H9 (cell line): Measurements from ENCODE around the gene MAN1A1. TPM values are rescaled to one million over a fixed set of nuclear protein-coding genes. Genes with fewer than 3 reads are reported as not detected.

Experiments
- DNase-seq: peaks from one replicate; pipeline ENCODE4 v3.0.0-alpha.2; 2017
- H2AFZ ChIP-seq: one replicate; pipeline ENCODE4 v1.6.1; 2013; ENCODE audit warnings: mild to moderate bottlenecking, low read length, control low read depth, moderate library complexity
- H2AK5ac ChIP-seq: 2 replicates; pipeline ENCODE4 v1.6.1; 2013; ENCODE audit warnings: low read length, control low read depth, mixed read lengths; ENCODE audit not compliant: insufficient read length
- H2BK120ac ChIP-seq: one replicate; pipeline ENCODE4 v1.6.1; 2013; ENCODE audit warnings: low read depth, mild to moderate bottlenecking, low read length, control low read depth, inconsistent platforms; ENCODE audit not compliant: poor library complexity, severe bottlenecking
- H2BK12ac ChIP-seq: 2 replicates; pipeline ENCODE4 v1.6.1; 2013; ENCODE audit warnings: low read length, control low read depth, mixed read lengths, low read depth; ENCODE audit not compliant: insufficient read length
- H2BK15ac ChIP-seq: 2 replicates; pipeline ENCODE4 v1.6.1; 2013; ENCODE audit warnings: low read depth, low read length, control low read depth
- H2BK20ac ChIP-seq: one replicate; pipeline ENCODE4 v1.6.1; 2013; ENCODE audit warnings: low read depth, mild to moderate bottlenecking, low read length, control low read depth, inconsistent platforms; ENCODE audit not compliant: poor library complexity, severe bottlenecking
- H2BK5ac ChIP-seq: 2 replicates; pipeline ENCODE4 v1.6.1; 2013; ENCODE audit warnings: low read length, control low read depth, mixed read lengths; ENCODE audit not compliant: insufficient read length
- H3K14ac ChIP-seq: 2 replicates; pipeline ENCODE4 v1.6.1; 2013; ENCODE audit warnings: low read length, control low read depth; ENCODE audit not compliant: insufficient read depth
- H3K18ac ChIP-seq: 2 replicates; pipeline ENCODE4 v1.6.1; 2013; ENCODE audit warnings: low read depth, mild to moderate bottlenecking, mixed read lengths, low read length, control low read depth; ENCODE audit not compliant: insufficient read length
- H3K23ac ChIP-seq: 2 replicates; pipeline ENCODE4 v1.6.1; 2013; ENCODE audit warnings: low read length, control low read depth, mixed read lengths, low read depth; ENCODE audit not compliant: insufficient read length
- H3K23me2 ChIP-seq: 2 replicates; pipeline ENCODE4 v1.6.1; 2013; ENCODE audit warnings: low read depth, mild to moderate bottlenecking, mixed read lengths, low read length, control low read depth; ENCODE audit not compliant: insufficient read length, poor library complexity, severe bottlenecking
- H3K27ac ChIP-seq: 2 replicates; pipeline ENCODE4 v1.5.1; 2013; ENCODE audit warnings: low read length, control low read depth, mixed read lengths, low read depth; ENCODE audit not compliant: insufficient read length
- H3K27me3 ChIP-seq: 2 replicates; pipeline ENCODE4 v1.6.1; 2013; ENCODE audit warnings: low read length, control low read depth, inconsistent platforms; ENCODE audit not compliant: insufficient read depth
- H3K4ac ChIP-seq: 2 replicates; pipeline ENCODE4 v1.6.1; 2013; ENCODE audit warnings: low read depth, mild to moderate bottlenecking, control low read depth, inconsistent platforms, low read length, moderate library complexity
- H3K4me1 ChIP-seq: 2 replicates; pipeline ENCODE4 v1.6.1; 2013; ENCODE audit warnings: low read length, control low read depth, inconsistent platforms; ENCODE audit not compliant: insufficient read depth
- H3K4me2 ChIP-seq: 2 replicates; pipeline ENCODE4 v1.6.1; 2013; ENCODE audit warnings: low read length, control low read depth, mixed read lengths; ENCODE audit not compliant: insufficient read length, insufficient read depth
- H3K56ac ChIP-seq: 2 replicates; pipeline ENCODE4 v1.6.1; 2013; ENCODE audit warnings: low read depth, mild to moderate bottlenecking, mixed read lengths, low read length, control low read depth; ENCODE audit not compliant: insufficient read length
- H3K79me1 ChIP-seq: 2 replicates; pipeline ENCODE4 v1.6.1; 2013; ENCODE audit warnings: low read depth, mild to moderate bottlenecking, moderate library complexity, low read length, control low read depth, inconsistent platforms; ENCODE audit not compliant: insufficient read depth, poor library complexity, severe bottlenecking
- H3K79me2 ChIP-seq: 2 replicates; pipeline ENCODE4 v1.6.1; 2013; ENCODE audit warnings: low read length, control low read depth, inconsistent platforms; ENCODE audit not compliant: insufficient read depth
- H3K9ac ChIP-seq: 2 replicates; pipeline ENCODE4 v1.6.1; 2013; ENCODE audit warnings: low read length, control low read depth, mixed read lengths; ENCODE audit not compliant: insufficient read length; ENCODE audit errors: extremely low read depth
- H3K9me3 ChIP-seq: one replicate; pipeline ENCODE4 v1.6.1; 2013; ENCODE audit warnings: low read depth, low read length, inconsistent platforms; ENCODE audit not compliant: control insufficient read depth
- H3T11ph ChIP-seq: one replicate; pipeline ENCODE4 v1.6.1; 2013; ENCODE audit warnings: mild to moderate bottlenecking, low read length, control low read depth, inconsistent platforms
- H4K20me1 ChIP-seq: one replicate; pipeline ENCODE4 v1.6.1; 2013; ENCODE audit not compliant: control insufficient read depth, insufficient read length, insufficient read depth
- H4K5ac ChIP-seq: 2 replicates; pipeline ENCODE4 v1.6.1; 2013; ENCODE audit warnings: low read depth, mild to moderate bottlenecking, mixed read lengths, low read length, control low read depth; ENCODE audit not compliant: insufficient read length
- H4K8ac ChIP-seq: replicated peaks from 2 replicates; pipeline ENCODE4 v1.6.1; 2013; ENCODE audit warnings: low read length, control low read depth, mixed read lengths, low read depth; ENCODE audit not compliant: insufficient read length
- H4K91ac ChIP-seq: 2 replicates; pipeline ENCODE4 v1.6.1; 2013; ENCODE audit warnings: low read depth, mild to moderate bottlenecking, moderate library complexity, mixed read lengths, low read length, control low read depth; ENCODE audit not compliant: insufficient read length
- H3K27ac Mint-ChIP-seq, 3 experiments: 2 replicates in 2 of 3; 3 replicates in 1 of 3; pipeline ENCODE4 v1.8.0; 2020 to 2021; ENCODE audit warnings: mixed read lengths in 3 of 3, mild to moderate bottlenecking in 1 of 3, moderate library complexity in 1 of 3
- H3K27me3 Mint-ChIP-seq: 2 replicates; pipeline ENCODE4 v1.8.0; 2021; ENCODE audit warnings: low read depth, mild to moderate bottlenecking, moderate library complexity, mixed read lengths
- H3K36me3 Mint-ChIP-seq, 3 experiments: 2 replicates in 2 of 3; 3 replicates in 1 of 3; pipeline ENCODE4 v1.8.0; 2020 to 2021; ENCODE audit warnings: low read depth in 3 of 3, mixed read lengths in 3 of 3; ENCODE audit not compliant: insufficient read depth in 1 of 3
- H3K4me1 Mint-ChIP-seq, 2 experiments: 2 replicates each; pipeline ENCODE4 v1.8.0; 2020; ENCODE audit warnings: mixed read lengths in 2 of 2
- H3K4me3 Mint-ChIP-seq, 2 experiments: 2 replicates in 1 of 2; 3 replicates in 1 of 2; pipeline ENCODE4 v1.8.0; 2020 to 2021; ENCODE audit warnings: mild to moderate bottlenecking in 2 of 2, mixed read lengths in 2 of 2, moderate library complexity in 1 of 2
- H3K9me3 Mint-ChIP-seq, 2 experiments: 2 replicates in 1 of 2; 3 replicates in 1 of 2; pipeline ENCODE4 v1.8.0; 2020; ENCODE audit warnings: mild to moderate bottlenecking in 2 of 2, mixed read lengths in 2 of 2, moderate library complexity in 1 of 2
- WGBS: extraction: QIAGEN DNeasy Blood & Tissue Kit; methylation state at CpG from one replicate; pipeline ENCODE4 v1.1.7; 2013; ENCODE audit warnings: missing lambda C conversion rate, low lambda C conversion rate, mixed read lengths; ENCODE audit not compliant: insufficient read length; ENCODE audit errors: extremely low coverage; 5-methylcytosine and 5-hydroxymethylcytosine counted together
- total RNA-seq: library from RNA; stranded (reverse); gene quantifications from 2 replicates; pipeline ENCODE4 v1.2.1, GENCODE V29; 2021
- TF ChIP-seq, protein P1 (sequence below): fragments of 200-600 bp; sonication (generic); conservative IDR thresholded peaks from 3 replicates; pipeline ENCODE4 v1.8.0; 2021; ENCODE audit warnings: antibody characterized with exemption, mild to moderate bottlenecking

MAN1A1 gene
- total RNA-seq, 1 experiment from 2014 or later: 1.6 TPM

DNA sequence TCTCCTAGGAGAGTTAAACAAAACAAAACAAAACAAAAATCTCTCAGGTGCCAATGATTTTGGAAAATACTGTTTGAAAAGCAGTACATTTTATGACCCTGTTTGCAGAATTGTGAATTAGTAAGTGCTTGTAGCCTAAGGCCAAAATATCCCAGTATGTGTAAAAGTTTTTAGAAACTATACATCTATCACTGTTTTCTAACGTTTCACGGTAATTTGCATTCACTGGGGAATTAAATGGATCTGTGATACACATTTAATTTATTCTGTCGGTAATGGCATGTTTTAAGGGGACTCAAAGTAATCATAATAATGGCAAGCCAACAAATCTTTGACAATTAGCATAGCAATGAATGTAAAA is 175.5 kb downstream of the MAN1A1 start:
- Mint-ChIP-seq H3K27me3 (no peaks in the 10 kb centered on the region), H3K27ac (no peak overlapping the region; a peak in 1 of 7 replicates), H3K4me1 (no peaks in the 10 kb centered on the region; a peak in 1 of 4 replicates), H3K9me3 (no peaks in the 10 kb centered on the region), H3K36me3 (no peaks in the 10 kb centered on the region), H3K4me3 (no peak overlapping the region)
- Histone ChIP-seq H4K20me1 (no peaks in the 10 kb centered on the region), H2AFZ (no peak overlapping the region), H3K4me2 (no peak overlapping the region), H4K91ac (no peak overlapping the region), H3K14ac (no peak overlapping the region), H3T11ph (no peak overlapping the region), H3K18ac (no peak overlapping the region), H3K27me3 (no peaks in the 10 kb centered on the region), H3K56ac (no peak overlapping the region), H3K4ac (no peak overlapping the region), H3K27ac (no peak overlapping the region), H3K23ac (no peak overlapping the region), H3K9me3 (no peaks in the 10 kb centered on the region), H2BK15ac (no peak overlapping the region), H3K79me1 (no peaks in the 10 kb centered on the region), H2BK120ac (no peak overlapping the region), H2BK20ac (no peak overlapping the region), H3K23me2 (no peaks in the 10 kb centered on the region), H4K5ac (no peak overlapping the region), H4K8ac (no peak overlapping the region), H2BK5ac (no peak overlapping the region), H3K79me2 (no peaks in the 10 kb centered on the region), H2BK12ac (no peak overlapping the region), H2AK5ac (no peak overlapping the region), H3K4me1 (no peaks in the 10 kb centered on the region), H3K9ac (no peak overlapping the region)
- no CpG with 5 or more reads among the region's 3 CpGs for WGBS
- TF ChIP-seq, protein P1, sequence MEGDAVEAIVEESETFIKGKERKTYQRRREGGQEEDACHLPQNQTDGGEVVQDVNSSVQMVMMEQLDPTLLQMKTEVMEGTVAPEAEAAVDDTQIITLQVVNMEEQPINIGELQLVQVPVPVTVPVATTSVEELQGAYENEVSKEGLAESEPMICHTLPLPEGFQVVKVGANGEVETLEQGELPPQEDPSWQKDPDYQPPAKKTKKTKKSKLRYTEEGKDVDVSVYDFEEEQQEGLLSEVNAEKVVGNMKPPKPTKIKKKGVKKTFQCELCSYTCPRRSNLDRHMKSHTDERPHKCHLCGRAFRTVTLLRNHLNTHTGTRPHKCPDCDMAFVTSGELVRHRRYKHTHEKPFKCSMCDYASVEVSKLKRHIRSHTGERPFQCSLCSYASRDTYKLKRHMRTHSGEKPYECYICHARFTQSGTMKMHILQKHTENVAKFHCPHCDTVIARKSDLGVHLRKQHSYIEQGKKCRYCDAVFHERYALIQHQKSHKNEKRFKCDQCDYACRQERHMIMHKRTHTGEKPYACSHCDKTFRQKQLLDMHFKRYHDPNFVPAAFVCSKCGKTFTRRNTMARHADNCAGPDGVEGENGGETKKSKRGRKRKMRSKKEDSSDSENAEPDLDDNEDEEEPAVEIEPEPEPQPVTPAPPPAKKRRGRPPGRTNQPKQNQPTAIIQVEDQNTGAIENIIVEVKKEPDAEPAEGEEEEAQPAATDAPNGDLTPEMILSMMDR: no peak
- no peak for DNase-seq
